Measurements from ENCODE around the gene GIPC1. TPM values are rescaled to one million over a fixed set of nuclear protein-coding genes. Genes with fewer than 3 reads are reported as not detected.

Gene GIPC1
- total and polyA plus RNA-seq, 9 of the 15 experiments (the other 6 are each of a cell fraction or from before 2014, with no cell fraction given), result 0.49 to 54.7 (median 24.8) TPM

GRCh38 chr19:14517840-14518505 lies 22.0 kb upstream of the GIPC1 start, which contains the start of gene DNAJB1 (continued):
- peak; percentile 93 for TF ChIP-seq POLR2G (IDR thresholded peaks at IDR 0.05; ENCODE audit: low read depth, low read length)
- TF ChIP-seq POU5F1 (IDR thresholded peaks at IDR 0.05; ENCODE audit: borderline replicate concordance, low read depth, low read length, partially characterized antibody), result no peak
- TF ChIP-seq ZNF24 (IDR thresholded peaks at IDR 0.05), result no peak
- no peak for TF ChIP-seq RUNX1 (IDR thresholded peaks at IDR 0.05; ENCODE audit: low read depth)
- TF ChIP-seq ZNF77 (CRISPR knock-in tag; IDR thresholded peaks at IDR 0.05), result no peak
- no peak for TF ChIP-seq ZNF143 (CRISPR knock-in tag; IDR thresholded peaks at IDR 0.05)
- TF ChIP-seq ZBTB8A (IDR thresholded peaks at IDR 0.05; ENCODE audit: partially characterized antibody), result no peak
- TF ChIP-seq ATF4 (CRISPR knock-in tag; IDR thresholded peaks at IDR 0.05), result no peak
- TF ChIP-seq E4F1 (CRISPR knock-in tag; IDR thresholded peaks at IDR 0.05; ENCODE audit: borderline replicate concordance), result no peak
- no peak for TF ChIP-seq MCM7 (IDR thresholded peaks at IDR 0.05)
- no peak; the same call in 1 of the 2 replicates for TF ChIP-seq PHB2 (IDR thresholded peaks at IDR 0.05; ENCODE audit: low read depth)
- TF ChIP-seq NR0B1 (IDR thresholded peaks at IDR 0.05; ENCODE audit: partially characterized antibody), result no peak
- 0 out of 2 replicates have a peak, but pooled peaks have one; percentile 53 for TF ChIP-seq NR1H2 (CRISPR knock-in tag; IDR thresholded peaks at IDR 0.05)
- TF ChIP-seq ZBTB33 (CRISPR knock-in tag; IDR thresholded peaks at IDR 0.05), result peak; percentile 71
- TF ChIP-seq GABPB2 (CRISPR knock-in tag; conservative IDR thresholded peaks at IDR 0.05), result no peak
- no peak for TF ChIP-seq XRCC3 (IDR thresholded peaks at IDR 0.05)
- TF ChIP-seq POLR2H (tag; IDR thresholded peaks at IDR 0.05; ENCODE audit: low read depth), result peak; percentile 97
- no peak for TF ChIP-seq ZNF717 (CRISPR knock-in tag; IDR thresholded peaks at IDR 0.05)
- TF ChIP-seq MXI1 (IDR thresholded peaks at IDR 0.05; ENCODE audit: low read depth, low read length), result no peak
- TF ChIP-seq MEIS2 (IDR thresholded peaks at IDR 0.05; ENCODE audit: partially characterized antibody), result peak; percentile 2
- TF ChIP-seq ZFX (CRISPR knock-in tag; IDR thresholded peaks at IDR 0.05), result peak; percentile 97

All from K562 (cell line).